Measurements from ENCODE around the gene POMGNT2.

POMGNT2 gene

GRCh38 chr3:43104039-43104438, 1.8 kb downstream of the POMGNT2 start:
- no peak for TF ChIP-seq POLR2AphosphoS5 (IDR thresholded peaks at IDR 0.05; ENCODE audit: low read depth)
- TF ChIP-seq, protein P1, sequence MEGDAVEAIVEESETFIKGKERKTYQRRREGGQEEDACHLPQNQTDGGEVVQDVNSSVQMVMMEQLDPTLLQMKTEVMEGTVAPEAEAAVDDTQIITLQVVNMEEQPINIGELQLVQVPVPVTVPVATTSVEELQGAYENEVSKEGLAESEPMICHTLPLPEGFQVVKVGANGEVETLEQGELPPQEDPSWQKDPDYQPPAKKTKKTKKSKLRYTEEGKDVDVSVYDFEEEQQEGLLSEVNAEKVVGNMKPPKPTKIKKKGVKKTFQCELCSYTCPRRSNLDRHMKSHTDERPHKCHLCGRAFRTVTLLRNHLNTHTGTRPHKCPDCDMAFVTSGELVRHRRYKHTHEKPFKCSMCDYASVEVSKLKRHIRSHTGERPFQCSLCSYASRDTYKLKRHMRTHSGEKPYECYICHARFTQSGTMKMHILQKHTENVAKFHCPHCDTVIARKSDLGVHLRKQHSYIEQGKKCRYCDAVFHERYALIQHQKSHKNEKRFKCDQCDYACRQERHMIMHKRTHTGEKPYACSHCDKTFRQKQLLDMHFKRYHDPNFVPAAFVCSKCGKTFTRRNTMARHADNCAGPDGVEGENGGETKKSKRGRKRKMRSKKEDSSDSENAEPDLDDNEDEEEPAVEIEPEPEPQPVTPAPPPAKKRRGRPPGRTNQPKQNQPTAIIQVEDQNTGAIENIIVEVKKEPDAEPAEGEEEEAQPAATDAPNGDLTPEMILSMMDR (IDR thresholded peaks at IDR 0.05; ENCODE audit: insufficient read depth, low read length), result no peak
- TF ChIP-seq GABPA (IDR thresholded peaks at IDR 0.05; ENCODE audit: low read depth), result no peak
- TF ChIP-seq, protein P2, sequence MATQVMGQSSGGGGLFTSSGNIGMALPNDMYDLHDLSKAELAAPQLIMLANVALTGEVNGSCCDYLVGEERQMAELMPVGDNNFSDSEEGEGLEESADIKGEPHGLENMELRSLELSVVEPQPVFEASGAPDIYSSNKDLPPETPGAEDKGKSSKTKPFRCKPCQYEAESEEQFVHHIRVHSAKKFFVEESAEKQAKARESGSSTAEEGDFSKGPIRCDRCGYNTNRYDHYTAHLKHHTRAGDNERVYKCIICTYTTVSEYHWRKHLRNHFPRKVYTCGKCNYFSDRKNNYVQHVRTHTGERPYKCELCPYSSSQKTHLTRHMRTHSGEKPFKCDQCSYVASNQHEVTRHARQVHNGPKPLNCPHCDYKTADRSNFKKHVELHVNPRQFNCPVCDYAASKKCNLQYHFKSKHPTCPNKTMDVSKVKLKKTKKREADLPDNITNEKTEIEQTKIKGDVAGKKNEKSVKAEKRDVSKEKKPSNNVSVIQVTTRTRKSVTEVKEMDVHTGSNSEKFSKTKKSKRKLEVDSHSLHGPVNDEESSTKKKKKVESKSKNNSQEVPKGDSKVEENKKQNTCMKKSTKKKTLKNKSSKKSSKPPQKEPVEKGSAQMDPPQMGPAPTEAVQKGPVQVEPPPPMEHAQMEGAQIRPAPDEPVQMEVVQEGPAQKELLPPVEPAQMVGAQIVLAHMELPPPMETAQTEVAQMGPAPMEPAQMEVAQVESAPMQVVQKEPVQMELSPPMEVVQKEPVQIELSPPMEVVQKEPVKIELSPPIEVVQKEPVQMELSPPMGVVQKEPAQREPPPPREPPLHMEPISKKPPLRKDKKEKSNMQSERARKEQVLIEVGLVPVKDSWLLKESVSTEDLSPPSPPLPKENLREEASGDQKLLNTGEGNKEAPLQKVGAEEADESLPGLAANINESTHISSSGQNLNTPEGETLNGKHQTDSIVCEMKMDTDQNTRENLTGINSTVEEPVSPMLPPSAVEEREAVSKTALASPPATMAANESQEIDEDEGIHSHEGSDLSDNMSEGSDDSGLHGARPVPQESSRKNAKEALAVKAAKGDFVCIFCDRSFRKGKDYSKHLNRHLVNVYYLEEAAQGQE (IDR thresholded peaks at IDR 0.05; ENCODE audit: insufficient replicate concordance, low read depth), result no peak
- no peak for TF ChIP-seq SPI1 (IDR thresholded peaks at IDR 0.05; ENCODE audit: borderline replicate concordance, low read depth)
- no peak overlapping the region for H3K4me3 ChIP-seq (replicated peaks; ENCODE audit: insufficient read depth, low read length)

DNA sequence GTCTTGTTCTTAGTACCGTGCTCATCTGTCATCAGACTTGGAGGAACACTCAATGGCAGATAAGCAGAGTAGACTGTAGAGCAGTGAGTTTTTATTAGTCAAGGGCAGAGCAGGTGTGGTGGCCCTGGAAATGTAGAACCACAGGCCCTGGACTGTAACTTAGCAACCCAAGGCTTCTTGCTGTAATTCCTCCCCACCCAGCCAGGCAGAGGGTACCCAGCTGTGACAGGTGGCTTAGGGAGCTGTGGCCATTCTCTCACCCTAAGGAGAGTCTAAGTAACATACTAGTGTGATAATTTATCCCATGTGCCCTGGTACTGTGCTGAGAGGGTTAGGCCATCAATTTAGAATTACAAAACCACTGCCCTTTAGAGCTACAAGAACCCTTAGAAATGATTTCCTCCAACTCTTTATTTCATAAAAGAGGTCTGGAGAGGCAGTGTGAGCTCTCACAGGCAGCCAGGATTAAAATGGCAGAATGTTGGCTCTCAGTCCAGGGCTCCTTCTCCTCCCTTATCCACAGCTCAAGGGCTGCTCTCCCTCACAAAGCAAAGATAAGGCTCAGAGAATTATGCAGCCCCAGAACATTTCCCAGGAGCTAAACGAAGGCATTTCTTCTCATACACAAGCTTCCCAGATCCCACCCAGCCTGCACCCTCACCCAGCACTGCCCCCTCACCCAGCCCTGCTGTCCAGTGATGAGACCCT, 3.0 kb downstream of the POMGNT2 start:
- Histone ChIP-seq H3K27ac (replicated peaks) (no peak overlapping the region), H3K4me3 (replicated peaks; ENCODE audit: insufficient read depth, low read length) (no peak overlapping the region), H3K27me3 (ENCODE audit: insufficient read depth, poor library complexity, severe bottlenecking) (no peaks in the 10 kb centered on the region)
- no peak for TF ChIP-seq GABPA (IDR thresholded peaks at IDR 0.05; ENCODE audit: low read depth)
- TF ChIP-seq, protein P2 (IDR thresholded peaks at IDR 0.05; ENCODE audit: insufficient replicate concordance, low read depth), result no peak
- TF ChIP-seq SPI1 (IDR thresholded peaks at IDR 0.05; ENCODE audit: borderline replicate concordance, low read depth), result no peak
- no peak for TF ChIP-seq POLR2AphosphoS5 (IDR thresholded peaks at IDR 0.05; ENCODE audit: low read depth)
- TF ChIP-seq, protein P1 (IDR thresholded peaks at IDR 0.05; ENCODE audit: insufficient read depth, low read length), result no peak
- no peak for DNase-seq (ENCODE audit: low read depth in 1 of 2, low spot score in 1 of 2)

More at GRCh38 chr3:43104039-43104438, 1.8 kb downstream of the POMGNT2 start:
- Histone ChIP-seq H3K27ac (replicated peaks) (no peak overlapping the region), H3K27me3 (ENCODE audit: insufficient read depth, poor library complexity, severe bottlenecking) (no peaks in the 10 kb centered on the region)
- no peak for DNase-seq (ENCODE audit: low read depth in 1 of 2, low spot score in 1 of 2)

DNA sequence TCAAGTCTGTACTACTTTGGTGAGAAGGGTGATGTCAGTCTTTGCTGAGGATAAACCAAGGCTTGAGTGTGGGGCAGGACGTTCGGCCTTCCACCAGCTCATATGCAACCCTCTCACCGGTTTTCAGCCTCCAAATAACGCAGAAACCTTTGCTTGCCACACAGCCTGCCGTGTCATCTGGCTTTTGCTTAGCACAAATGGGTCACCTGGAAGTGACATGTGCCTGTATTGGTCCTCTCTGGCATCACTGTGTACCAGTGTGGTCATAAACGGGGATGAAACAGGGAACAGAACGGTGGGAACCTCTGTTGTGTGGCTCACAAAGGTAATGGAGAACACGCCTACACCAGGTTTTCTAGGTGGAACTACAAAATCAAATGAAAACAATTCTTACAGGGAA, 7.1 kb downstream of the POMGNT2 start:
- TF ChIP-seq, protein P2 (IDR thresholded peaks at IDR 0.05; ENCODE audit: insufficient replicate concordance, low read depth), result no peak
- TF ChIP-seq, protein P1 (IDR thresholded peaks at IDR 0.05; ENCODE audit: insufficient read depth, low read length), result no peak
- no peak for TF ChIP-seq SPI1 (IDR thresholded peaks at IDR 0.05; ENCODE audit: borderline replicate concordance, low read depth)
- TF ChIP-seq GABPA (IDR thresholded peaks at IDR 0.05; ENCODE audit: low read depth), result no peak
- TF ChIP-seq POLR2AphosphoS5 (IDR thresholded peaks at IDR 0.05; ENCODE audit: low read depth), result no peak
- H3K27ac ChIP-seq (replicated peaks), result no peak overlapping the region

More for the DNA sequence above, 7.1 kb downstream of the POMGNT2 start:
- Histone ChIP-seq H3K27me3 (ENCODE audit: insufficient read depth, poor library complexity, severe bottlenecking) (no peaks in the 10 kb centered on the region), H3K4me3 (replicated peaks; ENCODE audit: insufficient read depth, low read length) (no peak overlapping the region)
- no peak for DNase-seq (ENCODE audit: low read depth in 1 of 2, low spot score in 1 of 2)
